GM12865 (cell line): ENCODE results near the gene FAM114A1.
A peak's percentile ranks its signal among the peaks of the same experiment; 100 is the strongest.
"Not testable (repeated sequence)": the region's sequence is repeated elsewhere in the genome, so short reads cannot be mapped to it uniquely, and the experiment has no call there.

Experiments used
- DNase-seq: peaks from one replicate; pipeline ENCODE4 v3.0.0; 2010; ENCODE audit warnings: low read depth
- H3K4me3 ChIP-seq: 2 replicates; pipeline ENCODE4 v1.5.1; 2011; ENCODE audit warnings: mild to moderate bottlenecking, low read depth, low read length, control low read depth
- TF ChIP-seq, protein P1 (sequence below): IDR thresholded peaks from 2 replicates; pipeline ENCODE4 v1.5.1; 2011; ENCODE audit warnings: low read length, control low read depth, low read depth, inconsistent platforms; ENCODE audit not compliant: insufficient read depth; ENCODE audit errors: missing control alignments

FAM114A1 gene

DNA sequence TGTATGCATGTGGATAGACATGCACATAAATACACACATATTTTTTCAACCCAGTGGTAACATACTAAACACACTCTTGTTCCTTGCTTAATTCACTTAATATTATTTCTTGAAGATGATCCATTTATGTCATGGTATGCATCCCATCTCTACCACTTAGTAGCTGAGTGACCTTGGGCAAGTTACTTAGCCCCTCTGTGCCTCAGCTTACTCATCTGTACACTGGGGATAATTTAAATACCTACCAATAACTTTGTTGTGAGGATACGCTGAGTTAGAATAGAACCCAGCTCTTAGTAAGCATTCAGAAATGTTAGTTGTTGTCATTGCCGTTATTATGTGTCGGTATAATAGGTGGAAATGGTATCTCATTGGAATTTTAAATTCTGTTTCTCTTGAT lies 41.4 kb downstream of the FAM114A1 start:
- DNase-seq, result no peak
- TF ChIP-seq, protein P1, sequence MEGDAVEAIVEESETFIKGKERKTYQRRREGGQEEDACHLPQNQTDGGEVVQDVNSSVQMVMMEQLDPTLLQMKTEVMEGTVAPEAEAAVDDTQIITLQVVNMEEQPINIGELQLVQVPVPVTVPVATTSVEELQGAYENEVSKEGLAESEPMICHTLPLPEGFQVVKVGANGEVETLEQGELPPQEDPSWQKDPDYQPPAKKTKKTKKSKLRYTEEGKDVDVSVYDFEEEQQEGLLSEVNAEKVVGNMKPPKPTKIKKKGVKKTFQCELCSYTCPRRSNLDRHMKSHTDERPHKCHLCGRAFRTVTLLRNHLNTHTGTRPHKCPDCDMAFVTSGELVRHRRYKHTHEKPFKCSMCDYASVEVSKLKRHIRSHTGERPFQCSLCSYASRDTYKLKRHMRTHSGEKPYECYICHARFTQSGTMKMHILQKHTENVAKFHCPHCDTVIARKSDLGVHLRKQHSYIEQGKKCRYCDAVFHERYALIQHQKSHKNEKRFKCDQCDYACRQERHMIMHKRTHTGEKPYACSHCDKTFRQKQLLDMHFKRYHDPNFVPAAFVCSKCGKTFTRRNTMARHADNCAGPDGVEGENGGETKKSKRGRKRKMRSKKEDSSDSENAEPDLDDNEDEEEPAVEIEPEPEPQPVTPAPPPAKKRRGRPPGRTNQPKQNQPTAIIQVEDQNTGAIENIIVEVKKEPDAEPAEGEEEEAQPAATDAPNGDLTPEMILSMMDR, result no peak
- no peak overlapping the region for H3K4me3 ChIP-seq

DNA sequence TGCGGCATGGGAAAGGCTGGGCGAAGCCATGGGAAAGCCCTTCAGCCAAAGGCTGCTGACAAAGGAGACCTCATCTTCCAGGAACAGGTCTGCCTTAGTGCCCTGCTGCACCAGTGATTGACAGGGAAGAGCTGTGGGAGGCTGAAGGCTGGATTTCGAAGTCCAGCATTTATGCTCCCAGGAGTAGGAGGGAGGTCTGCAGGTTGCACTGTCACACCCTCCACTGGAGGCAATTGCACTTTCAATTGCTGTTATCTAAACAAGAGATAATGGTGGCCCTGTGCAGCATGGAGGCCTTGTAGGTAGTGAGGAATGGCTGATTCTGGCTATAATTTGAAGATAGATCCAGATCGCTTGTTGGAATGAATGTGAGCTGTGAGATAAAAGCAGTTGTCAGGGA lies 43.7 kb downstream of the FAM114A1 start:
- no peak for DNase-seq
- TF ChIP-seq, protein P1, result no peak
- H3K4me3 ChIP-seq, result no peak overlapping the region

DNA sequence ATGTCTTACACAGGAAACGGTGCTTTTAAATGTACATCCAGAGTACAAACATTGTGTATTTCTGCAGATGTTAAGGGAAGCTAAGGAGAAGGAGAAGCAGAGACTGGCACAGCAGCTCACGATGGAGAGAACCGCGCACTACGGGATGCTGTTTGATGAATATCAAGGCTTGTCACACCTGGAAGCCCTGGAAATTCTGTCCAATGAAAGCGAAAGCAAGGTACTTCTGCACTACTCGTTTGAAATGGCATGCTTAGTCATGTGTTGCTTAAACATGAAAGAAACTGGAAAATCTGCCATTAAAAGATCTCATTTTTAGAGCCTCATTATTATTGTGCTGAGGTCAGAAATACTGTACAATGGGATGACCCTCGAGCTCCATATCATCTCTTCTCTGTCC lies 47.2 kb downstream of the FAM114A1 start:
- TF ChIP-seq, protein P1, result no peak
- peak overlapping the region; percentile 30 for H3K4me3 ChIP-seq
- DNase-seq, result peak; percentile 45

DNA sequence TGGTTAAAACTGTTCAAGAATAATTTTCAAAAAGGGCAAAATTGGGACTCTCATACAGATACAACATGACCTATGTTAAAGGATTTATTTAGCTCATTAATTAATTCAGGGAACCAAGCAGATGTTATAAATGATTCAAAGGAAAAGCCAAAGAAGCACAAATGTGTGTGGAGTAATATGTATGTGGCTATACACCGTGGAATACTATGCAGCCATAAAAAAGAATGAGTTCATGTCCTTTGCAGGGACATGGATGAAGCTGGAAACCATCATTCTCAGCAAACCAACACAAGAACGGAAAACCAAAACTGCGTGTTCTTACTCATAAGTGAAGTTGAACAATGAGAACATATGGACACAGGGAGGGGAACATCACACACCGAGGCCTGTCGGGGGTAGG lies 48.7 kb downstream of the FAM114A1 start:
- DNase-seq, H3K4me3 ChIP-seq: not testable (repeated sequence)

DNA sequence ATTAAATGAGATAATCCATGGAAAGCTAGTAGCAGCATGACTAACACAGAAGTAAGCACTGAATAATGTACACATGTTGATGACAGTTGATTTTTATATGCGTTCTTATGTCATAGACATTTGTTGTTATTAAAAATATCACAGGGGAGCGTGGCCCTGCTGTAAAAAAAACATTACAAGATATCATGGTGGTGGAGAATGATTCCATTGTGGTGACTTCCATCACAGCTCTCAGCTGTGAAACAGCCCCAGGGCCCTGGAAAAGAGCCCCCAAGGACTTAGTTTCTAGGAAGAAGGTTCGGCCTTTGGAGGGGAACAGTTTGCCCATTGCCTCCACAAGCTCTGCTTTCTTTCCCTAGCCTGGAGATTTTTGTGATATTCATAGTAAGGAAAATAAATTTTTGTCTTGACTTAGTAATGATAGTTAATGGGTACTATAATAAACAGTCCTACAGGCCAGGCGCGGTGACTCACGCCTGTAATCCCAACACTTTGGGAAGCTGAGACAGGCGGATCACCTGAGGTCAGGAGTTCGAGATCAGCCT lies 49.9 kb downstream of the FAM114A1 start:
- TF ChIP-seq, protein P1, result no peak
- no peak for DNase-seq
- H3K4me3 ChIP-seq, result no peak overlapping the region

DNA sequence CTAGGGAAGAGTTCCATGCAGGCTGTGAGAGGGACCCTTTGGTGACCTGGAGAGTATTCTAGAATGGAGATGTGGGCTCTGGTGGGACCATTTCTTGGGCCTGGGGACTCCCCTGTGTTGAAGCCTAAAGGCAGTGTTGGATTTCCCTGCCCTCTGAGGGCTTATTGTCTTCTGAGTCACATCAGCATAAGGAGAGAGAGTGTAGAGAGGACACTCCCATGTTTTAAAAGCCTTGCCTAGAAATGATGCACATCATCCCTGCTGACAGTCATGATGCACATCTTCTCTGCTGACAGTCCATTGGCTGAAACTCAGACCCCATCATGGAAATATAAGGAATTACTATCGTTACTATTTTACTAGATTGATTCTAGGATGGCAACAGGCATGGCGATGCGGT lies 51.9 kb downstream of the FAM114A1 start:
- DNase-seq, result no peak
- no peak overlapping the region for H3K4me3 ChIP-seq
- TF ChIP-seq, protein P1, result no peak

DNA sequence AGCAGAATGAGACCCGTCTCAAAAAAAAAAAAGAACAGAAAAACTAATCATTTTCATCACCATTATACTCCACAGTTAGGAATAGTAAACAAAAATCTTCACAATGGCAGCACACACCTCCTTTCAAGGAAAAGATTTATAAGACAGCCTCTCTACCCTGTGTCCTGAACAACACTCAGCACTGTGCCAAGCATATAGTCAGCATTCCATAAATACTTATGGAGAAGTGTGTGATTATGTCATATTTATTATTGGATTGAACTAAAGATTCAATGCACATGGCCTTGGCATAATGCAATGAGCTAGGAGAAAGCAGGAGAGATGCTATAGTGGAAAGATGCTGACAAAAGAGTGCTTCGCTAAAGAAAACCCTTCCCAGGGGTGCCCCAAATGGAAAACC lies 52.6 kb downstream of the FAM114A1 start:
- no peak overlapping the region for H3K4me3 ChIP-seq
- no peak for DNase-seq
- TF ChIP-seq, protein P1, result no peak

DNA sequence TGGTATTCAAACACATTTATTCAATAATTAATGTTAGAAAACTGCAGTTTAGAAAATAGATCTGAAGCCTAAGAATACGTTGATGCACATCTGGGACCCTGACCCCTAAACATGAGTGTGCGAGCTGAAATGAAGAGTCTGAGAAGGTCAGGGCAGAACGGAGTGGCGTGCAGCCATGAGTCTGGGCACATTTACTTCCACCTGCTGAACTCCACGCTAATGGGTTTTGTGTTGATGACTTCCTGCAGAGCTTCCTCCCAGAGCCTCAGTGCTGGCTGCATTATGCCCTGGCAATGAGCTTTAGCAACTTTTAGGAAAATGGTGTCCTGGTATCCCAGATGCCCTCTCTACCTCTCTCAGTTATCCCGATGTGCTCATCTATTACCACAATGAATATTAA lies 53.1 kb downstream of the FAM114A1 start:
- TF ChIP-seq, protein P1, result no peak
- no peak overlapping the region for H3K4me3 ChIP-seq
- no peak for DNase-seq
